Activated CD4-positive, alpha-beta T cell treated with anti-CD3 and anti-CD28 coated beads for 1 hour (primary cell): ENCODE results near the gene EIF1AD.
"Not testable (repeated sequence)": the region's sequence is repeated elsewhere in the genome, so short reads cannot be mapped to it uniquely, and the experiment has no call there.

Experiments
- DNase-seq: peaks from one replicate; pipeline ENCODE4 v3.0.0-alpha.2; 2020

The EIF1AD gene, protein sequence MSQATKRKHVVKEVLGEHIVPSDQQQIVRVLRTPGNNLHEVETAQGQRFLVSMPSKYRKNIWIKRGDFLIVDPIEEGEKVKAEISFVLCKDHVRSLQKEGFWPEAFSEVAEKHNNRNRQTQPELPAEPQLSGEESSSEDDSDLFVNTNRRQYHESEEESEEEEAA

DNA sequence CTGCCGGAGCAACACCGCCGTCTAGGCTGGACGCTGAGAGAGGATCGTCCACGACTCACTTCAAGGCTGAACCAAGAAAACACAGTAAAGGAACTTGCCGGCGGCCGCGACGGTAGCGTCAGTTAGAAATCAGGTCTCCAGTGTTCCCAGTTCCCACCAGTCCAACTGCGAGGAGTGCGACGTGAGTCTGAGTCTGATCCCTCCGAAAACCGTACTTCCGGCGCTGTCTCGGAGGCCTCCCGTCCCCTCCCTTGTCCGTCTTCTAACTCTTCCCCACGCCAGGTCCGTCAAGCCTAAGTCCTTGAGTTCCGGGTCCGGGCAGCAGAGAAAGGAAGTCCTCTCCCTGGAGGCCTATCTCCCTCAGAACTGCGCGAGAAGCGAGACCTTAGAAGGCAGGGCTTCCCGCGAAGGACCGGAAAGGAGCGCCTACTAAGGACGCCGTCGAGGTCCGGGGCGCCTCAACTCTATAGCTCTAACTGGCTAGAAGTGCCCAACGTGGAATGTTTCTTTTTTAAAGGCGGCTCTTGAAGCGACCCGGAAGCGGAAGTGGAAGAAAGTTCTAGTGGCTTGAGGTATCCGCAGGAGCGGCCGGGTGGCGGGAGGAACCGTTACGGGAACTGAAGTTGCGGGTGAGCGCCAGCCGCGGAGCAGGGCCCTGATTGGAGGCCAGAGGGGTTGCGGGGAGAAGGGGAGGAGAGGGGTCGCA lies at the start of gene EIF1AD, which contains the start of gene BANF1:
EIF1AD (minus strand) TSS at position 216 of the 706 bp plus-strand sequence. CDS start 1,768 bp downstream, outside the sequence.
BANF1 (plus strand) TSS at position 562 of the 706 bp plus-strand sequence. CDS start 748 bp downstream, outside the sequence.
- DNase-seq: peak; percentile 88

DNA sequence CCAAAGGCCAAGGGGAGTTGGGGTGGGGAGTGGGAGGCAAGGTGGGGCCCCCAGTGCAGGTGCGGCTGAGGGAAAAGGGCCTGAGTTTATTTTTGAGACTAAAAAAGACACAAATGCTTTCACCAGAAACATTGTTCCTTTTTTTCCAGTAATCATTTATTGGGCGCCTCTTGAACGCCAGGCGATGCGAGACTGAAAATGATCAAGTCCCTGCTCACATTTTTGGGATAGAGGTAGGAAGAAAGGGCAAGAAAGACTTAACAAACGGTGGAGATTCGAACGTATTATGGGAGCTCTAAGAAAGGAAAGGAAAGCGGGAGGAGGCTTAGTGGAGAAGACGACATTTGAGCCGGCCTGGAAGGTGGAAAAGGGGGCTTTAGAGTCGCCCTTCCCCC lies 49.4 kb upstream of the EIF1AD start:
- no peak for DNase-seq

DNA sequence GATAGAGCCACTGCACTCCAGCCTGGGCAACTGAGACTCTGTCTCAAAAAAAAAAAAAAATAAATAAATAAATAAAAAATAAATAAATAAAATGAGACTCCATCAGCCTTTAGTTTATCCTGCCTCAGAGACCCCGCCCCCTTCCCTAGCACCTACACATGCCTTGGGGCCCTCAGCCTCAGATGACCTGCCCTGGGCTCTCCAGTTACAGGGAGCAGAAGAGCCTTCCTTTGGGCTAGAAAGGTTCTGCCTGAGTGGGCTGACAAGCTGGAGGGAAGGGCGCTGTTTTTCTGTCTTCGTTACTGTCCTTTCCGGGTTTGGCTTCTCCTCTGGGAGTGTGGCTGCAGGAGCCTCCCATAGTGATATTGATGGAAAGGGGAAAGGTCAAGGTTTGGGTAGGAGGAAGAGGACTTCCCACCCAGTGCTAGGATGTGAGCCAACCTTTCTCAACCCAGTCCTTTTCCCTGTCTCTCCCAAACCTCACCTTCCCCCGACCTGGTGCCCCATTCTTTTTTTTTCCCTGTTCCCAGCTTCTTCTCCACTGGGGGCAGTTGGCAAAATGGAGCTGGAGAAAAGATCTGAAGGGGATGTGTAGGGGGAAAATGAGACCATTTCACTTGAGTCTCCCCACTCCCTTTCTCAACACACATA lies 48.7 kb upstream of the EIF1AD start:
- DNase-seq: no peak

DNA sequence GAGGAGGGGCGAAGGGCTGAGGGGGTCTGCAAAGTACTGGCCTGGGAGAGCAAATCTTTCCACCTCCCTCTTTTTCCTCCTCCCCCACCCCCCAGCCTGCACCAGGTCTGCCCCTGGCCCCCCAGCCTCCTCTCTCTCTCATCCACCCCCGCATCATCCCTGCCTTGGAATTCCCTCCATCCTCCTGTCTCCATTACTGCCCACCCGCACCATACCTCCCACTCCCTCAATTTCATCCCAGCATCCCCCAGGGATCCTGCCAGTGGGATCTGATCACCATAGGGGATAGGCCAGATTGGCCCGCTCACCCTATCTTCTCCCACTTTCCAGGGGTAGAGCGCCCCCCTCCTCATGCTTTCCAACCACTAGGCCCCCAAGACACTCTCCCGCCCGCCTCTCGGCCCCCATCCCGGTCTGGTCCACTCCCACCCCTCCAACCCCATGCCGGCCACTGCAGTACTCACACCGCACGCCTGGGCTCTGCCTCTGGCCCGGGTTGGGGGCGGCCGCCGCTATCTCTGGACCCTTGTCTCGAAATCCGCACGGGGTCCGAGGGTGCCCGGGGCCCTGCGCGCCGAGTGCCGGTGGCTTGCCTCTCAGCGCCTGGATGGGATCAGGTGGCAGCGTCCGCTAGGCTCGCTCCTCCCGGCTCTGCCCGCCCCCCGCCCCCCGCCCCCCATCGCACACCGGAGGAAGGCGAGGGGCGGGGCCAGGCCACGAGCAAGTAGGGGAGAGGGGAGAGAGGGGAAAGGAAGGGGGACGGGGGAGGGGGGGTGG lies 46.8 kb upstream of the EIF1AD start, which contains the start of gene GAL3ST3:
GAL3ST3 (minus strand) TSS at position 615 of the 777 bp plus-strand sequence. CDS start 3,746 bp downstream, outside the sequence.
- DNase-seq: no peak

DNA sequence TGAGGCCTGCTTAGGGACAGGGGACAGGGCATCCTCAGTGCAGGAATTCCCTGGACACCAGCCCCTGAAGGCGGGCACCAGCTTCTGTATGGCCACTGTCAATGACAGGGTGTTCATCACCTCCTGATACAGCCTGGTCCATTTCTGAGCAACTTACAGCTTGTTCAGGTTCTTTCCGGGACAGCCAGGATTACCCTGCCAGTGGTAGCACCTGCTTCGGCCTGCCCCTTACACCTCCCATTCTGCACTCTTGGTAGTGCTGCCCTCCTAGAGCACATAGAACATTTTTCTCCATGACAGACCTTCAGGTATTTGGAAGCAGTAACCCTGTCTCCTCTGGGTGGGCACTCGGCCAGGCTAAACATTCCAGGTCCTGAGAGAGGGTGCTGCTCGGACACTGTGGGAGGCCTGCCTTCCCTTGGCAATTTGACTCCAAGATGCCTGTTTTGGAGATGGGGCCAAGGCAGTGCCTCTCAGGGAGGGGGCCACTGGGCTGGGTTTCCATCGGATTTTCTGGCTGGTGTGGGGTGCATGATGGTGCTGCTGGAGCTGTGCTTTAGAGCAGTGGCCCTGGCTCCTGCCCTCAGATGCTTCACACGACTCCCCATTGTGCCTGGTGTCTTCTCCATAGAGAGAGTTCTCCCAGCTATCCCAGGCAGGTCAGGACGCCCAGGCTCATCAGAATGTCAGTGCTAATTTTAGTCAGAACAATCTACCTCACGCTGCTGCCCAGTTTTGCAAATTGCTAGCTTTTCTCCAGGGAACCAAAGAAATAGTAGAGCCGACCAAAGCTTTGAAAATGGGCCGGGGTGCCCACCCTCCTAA lies 45.8 kb upstream of the EIF1AD start:
- DNase-seq: no peak

DNA sequence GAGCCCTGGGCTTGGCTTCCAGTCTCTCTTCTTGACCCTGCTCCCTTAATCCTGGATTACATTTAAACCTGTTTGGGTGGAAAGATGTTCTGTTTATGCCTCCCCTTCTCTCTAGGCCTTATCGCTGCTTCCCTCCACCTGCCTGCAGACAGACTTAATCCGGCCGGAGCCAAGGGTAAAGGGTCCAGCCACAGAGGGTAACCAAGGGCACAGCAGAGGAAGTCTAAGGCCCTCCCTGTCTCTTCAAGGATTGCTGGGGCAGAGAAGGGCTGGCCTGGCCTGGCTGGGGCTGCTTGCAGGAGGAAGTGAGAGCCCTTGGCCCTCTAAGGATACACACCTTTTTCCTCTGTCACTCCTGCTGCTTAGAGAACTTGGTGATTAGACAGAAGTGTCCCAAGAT lies 44.9 kb upstream of the EIF1AD start:
- DNase-seq: no peak

DNA sequence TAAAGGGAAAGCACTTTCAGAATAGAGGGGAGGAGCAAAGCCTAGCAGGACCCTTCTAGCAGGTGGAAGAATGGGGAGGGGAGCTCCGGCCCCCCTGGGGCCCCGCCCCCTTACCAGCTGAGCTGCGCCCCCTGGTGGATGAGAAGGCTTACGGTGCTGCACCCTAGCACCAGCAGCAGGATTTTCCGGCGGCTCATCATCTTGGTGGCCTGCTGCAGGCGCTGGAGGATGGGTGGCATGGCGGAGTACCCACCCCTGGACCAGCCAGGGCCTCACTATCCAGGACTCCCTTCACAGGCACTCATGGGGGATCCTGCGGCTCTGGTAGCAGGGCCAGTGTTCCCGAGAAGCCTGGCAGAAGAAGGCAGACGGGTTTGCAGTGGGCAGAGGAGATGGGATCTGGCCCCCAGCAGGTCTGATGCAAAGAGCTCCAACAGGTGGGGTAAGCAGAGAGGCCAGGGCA lies 43.3 kb upstream of the EIF1AD start:
- DNase-seq: peak; percentile 74

DNA sequence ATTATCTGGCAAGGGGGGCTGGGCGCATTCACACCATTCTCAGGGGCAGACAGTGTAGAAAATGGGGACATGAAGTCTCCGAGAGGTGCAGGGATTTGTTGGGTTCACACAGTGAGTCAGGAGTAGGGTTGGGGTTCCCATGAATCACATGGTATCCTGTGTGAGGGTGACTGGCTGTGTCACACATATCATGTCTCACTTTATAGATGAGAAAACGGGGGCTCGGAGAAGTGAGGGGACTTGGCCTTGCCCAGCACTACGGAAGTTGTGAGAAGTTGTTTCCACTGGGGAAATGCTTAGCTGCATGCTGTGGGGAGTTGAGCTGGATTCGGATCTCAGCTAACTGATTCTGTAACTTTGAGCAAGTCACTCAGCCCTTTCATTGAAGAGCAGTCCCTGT lies 42.8 kb upstream of the EIF1AD start:
- no peak for DNase-seq

DNA sequence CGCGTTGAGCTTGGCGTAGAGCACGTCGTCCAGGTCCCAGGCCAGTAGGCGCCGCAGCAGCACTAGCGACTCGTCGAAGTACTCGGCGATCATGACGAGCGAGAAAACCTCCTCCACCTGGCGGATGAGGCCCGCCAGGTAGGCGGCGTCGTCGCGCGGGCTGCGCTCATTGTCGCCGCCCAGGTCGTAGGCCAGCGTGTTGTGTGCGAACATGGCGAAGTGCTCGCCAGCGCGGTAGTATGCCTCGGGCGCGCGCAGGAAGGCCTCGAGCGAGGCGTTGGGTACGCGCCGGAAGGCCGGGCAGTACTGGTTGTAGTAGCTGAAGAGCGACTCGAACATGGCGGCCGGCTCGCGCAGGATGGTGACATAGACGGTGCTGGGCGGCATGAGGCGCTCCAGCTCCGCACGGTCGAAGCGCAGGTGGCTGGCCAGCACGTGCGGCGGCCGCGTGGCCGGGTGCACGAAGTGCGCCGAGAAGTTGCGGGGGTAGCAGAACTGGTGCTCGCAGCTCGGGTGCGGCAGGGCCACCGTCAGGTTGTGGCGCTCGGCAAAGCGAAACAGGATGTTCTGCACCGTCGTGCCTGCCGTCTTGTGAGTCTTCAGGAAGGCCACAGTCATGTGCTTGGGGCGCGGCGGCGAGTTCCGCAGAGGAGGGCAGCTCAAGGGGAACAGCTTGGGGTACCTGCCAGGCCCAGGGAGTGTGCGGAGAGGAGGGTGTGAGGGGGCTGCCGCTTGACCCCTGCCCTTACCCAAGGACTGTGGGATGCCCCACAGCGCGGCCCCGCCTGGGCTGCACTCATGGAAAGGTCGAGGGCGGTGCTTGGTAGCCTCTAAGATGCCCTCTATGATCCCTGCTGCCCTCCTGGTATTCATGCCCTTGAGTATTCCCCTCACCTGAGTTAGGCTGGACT lies 41.3 kb upstream of the EIF1AD start:
- DNase-seq: no peak

DNA sequence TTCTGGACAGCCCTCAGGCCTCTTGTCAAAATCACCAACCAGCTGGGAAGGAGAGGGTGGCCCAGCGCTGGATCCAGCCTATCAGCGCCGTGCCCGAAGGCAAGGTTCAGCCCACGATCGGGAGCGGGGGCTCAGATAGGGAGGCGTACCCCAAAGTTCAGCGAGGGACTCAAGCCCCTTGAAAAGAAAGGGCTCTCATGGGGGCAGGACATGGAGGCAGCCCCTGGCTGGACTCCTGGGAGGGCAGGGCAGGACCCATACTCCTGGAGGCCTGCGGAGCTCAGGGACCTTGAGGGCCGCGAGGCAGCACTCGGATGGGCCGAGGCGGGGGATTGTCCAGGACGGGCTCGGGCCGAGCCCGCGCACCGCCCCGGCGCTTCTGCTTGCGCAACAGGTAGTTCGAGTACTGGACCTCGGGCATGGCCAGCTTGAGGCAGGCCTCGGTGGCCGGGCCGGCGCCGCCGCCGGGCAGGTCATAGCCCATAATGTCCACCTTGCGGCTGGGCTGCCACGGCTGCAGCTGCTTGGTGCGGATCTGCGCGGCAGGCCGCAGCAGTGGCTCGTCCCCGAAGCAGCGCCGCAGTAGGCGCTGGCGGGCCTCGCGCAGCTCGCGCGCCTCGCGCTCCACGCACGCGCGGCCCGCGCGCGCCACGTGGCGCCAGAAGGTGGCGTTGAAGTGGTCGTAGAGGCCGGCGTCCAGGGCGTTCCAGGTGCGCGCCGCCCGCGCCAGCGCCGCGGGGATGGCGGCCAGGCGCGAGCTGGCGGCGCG lies 40.5 kb upstream of the EIF1AD start:
- DNase-seq: no peak

DNA sequence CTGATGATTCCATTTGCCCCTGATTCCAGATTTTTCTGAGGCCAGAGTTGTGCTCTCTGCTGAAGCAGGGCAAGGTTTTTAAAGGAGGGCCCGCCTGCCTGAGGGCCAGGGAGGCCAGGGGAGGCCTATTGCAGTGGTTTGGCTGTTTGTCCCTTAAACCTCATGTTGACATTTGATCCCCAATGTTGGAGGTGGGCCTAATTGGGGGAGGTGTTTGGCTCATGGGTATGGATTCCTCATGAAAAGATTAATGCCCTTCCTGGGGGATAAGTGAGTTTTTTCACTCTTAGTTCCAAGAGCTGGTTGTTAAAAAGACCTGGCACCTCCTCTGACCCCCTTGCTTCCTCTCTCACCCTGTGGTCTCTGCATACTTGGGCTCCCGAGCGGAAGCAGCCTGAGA lies 37.8 kb upstream of the EIF1AD start:
- DNase-seq: no peak

DNA sequence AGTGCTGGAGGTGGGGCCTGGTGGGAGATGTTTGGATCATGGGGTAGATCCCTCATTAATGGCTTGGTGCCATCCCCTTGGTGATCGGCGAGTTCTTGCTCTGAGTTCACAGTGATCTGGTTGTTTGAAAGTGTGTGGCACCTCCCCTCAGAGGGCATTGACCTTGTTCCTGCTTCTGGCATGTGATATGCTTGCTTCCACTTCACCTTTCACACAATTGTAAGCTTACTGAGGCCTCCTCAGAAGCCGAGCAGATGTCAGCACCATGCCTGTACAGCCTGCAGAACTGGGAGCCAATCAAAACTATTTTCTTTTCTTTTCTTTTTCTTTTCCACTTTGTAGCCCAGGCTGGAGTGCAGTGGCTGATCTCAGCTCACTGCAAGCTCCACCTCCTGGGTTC lies 35.4 kb upstream of the EIF1AD start:
- no peak for DNase-seq

DNA sequence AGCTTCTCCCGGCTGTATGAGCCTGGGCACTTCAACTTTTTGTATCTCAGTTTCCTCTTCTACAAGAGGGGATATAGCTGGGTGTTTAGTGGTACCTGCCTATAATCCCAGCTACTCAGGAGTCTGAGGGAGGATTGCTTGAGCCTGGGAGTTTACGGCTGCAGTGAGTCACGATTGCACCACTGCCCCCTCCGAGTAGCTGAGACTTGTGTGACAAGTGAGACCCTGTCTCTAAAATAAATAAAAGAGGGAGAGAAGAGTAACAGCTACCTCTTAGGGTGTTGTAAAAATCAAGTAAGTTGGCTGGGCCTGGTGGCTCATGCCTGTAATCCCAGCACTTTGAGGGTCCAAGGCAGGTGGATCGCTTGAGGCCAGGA lies 34.4 kb upstream of the EIF1AD start:
- DNase-seq: no peak

DNA sequence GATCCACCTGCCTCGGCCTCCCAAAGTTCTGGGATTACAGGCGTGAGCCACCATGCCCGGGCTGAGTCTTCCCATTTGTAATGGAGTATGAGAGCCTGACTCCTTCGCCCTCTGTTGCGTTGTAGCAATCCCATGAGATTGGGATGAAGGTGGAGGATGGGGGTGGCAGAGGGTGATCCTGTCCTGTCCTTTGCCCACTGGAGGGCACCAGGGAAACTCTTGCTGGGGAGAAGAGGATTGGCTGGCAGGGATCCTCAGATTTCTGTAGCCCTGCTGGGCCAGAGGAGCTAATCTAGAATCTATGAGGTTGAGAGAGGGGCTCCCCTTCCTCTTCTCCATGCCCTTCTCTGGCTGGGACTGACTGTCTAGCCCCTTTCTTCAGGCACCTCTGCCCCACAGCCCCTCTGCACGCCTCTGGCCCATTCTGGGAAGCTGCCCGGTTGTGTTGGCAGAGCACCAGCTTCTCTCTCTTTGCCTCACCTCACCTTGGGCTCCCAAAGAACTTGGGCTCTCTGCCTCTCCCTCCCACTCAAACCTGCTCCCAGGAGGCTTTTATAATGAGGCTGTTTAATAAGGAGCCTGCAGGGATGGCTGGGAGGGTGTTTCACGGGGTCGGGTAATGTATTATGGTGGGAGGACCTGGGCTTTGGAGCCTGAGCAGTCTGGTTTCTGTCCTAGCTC lies 33.8 kb upstream of the EIF1AD start:
- DNase-seq: no peak

DNA sequence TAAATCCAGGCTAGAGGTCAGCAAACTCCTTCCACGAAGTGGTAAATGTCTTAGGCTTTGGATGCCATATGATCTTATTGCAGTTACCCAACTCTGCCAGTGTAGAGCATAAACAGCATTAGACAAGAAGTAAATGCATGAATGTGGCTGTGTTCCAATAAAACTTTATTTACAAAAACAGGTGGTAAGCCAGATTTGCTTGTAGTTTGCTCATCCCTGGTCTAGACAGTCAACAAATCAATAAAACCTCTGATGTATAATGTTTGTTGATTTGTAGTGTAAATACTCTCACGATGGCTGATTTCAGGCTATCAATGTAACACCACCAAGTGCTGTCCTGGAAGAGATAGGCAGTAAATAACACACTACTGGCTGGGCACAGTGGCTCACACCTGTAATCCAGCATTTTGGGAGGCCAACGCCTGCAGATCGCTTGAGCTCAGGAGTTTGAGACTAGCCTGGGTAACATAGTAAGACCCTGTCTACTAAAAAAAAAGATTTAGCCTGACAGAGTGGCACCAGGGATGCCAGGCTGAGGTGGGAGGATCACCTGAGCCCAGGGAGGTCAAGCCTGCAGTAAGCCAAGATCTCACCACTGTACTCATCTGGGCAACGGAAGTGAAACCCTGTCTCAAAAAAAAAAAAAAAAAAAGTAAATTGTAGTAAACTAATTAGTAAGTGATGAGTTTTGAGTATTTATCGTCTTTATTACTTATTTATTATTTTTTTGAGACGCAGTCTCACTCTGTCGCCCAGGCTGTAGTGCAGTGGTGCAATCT lies 31.2 kb upstream of the EIF1AD start:
- DNase-seq: no peak

DNA sequence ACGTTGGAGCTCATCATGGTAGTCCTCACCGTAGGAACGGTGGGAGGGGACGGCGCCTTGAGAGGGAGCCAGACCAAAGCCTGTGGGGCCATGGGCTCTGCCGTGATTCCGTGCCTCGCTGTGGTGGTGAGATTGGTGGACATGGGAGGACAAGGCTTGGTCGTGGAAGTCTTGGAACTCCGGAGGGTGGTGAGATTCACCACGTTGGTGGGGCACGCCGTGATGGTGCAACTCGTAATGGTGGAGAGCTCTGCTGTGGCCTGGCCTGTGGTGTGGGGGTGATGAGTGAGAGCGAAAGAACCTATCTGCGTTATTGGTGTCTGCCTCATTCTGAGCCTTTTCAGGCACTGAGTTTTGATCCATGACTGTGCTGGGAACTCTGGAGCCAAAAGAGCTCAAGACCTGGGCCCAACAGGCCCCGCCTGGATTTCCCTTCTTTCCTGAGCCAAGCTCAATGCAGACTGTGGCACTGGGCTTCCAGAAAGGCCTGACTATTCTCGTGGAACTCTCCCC lies 24.1 kb upstream of the EIF1AD start, which contains the start of gene CATSPER1:
CATSPER1 (minus strand) TSS at position 463 of the 513 bp plus-strand sequence; CDS start at position 363, 100 bp downstream.
- DNase-seq: no peak

DNA sequence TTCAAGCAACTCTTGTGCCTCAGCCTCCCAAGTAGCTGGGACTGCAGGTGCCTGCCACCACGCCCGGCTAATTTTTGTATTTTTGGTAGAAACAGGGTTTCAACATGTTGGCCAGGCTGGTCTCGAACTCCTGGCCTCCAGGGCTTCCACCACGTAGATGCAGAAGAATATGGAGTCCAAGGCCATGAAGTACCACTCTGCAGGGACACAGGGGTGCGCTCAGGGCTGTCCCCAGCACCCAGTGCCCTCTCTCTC lies 21.2 kb upstream of the EIF1AD start:
- not testable (repeated sequence) for DNase-seq

DNA sequence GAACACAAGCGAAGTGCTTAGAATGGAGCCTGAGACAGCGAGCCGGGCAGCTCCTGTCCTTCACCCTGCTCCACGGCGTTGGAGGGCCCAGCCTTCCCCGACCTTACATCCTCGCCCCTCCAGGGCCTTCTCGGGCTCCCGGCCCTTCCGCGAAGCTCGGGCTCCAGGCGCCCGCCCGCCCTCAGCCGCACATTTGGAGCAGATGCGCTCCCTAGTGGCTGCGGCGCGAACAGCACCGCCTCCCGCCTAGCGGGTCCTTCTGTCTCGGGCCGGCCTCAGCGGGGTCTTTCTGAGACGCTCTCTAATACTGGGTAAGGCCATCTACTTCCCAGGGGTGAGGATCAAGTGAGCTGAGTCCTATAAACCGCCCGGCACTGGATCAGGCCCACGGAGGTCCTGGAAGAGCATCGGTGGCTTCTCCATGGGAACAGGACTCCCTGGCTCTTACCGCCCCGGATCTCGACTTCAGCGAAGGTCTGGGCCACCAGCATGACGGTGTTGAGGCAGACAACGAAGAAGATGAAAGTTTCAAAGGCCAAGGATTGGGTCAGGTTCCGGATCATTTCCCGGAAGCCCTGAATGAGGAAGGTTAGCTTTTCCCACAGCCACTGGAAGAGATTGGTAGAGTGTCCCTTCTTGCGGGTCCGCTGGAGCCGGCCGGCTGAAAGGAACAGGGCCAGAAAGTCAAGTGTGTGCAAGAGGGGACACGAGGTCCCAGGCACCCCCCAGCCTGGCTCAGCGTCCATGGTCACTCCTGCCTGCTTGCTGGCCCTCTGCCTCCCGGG lies 20.6 kb upstream of the EIF1AD start:
- DNase-seq: peak; percentile 64
